PC-9 (cell line): ENCODE data around the gene GUK1. TPM values are rescaled to one million over a fixed set of nuclear protein-coding genes. Genes with fewer than 3 reads are reported as not detected.

Experiments used
- BruUV-seq: library from RNA; stranded (reverse); fragments of 400-500 nt; replicated peaks from 2 replicates; lab custom pipeline; 2021; lab: Mats Ljungman, UMichigan
- CTCF ChIA-PET: fragments of 300-600 bp; sonication (Branson Sonifier 250); formaldehyde crosslinking; loops from one replicate; lab custom pipeline; 2022; ENCODE audit warnings: antibody characterized with exemption; lab: Charles Lee
- POLR2A ChIA-PET: fragments of 300-600 bp; sonication (Branson Sonifier 250); formaldehyde crosslinking; loops from one replicate; lab custom pipeline; 2022; ENCODE audit warnings: antibody characterized with exemption; ENCODE audit not compliant: unreplicated experiment; lab: Charles Lee
- DNase-seq, 2 experiments: peaks; one replicate each; pipeline versions ENCODE4 v3.0.0 to v3.0.0-alpha.2; 2015 to 2022; ENCODE audit warnings: mixed read lengths in 1 of 2
- H2AFZ ChIP-seq: fragments of 200-600 bp; sonication (generic); 2 replicates; pipeline ENCODE4 v1.8.1; 2017; ENCODE audit warnings: antibody characterized with exemption
- H3F3A ChIP-seq: fragments of 200-600 bp; sonication (generic); 2 replicates; pipeline ENCODE4 v1.8.1; 2017; ENCODE audit warnings: antibody characterized with exemption, mild to moderate bottlenecking, low read depth; ENCODE audit not compliant: insufficient read depth
- H3K27ac ChIP-seq: fragments of 200-600 bp; sonication (generic); 2 replicates; pipeline ENCODE4 v1.6.1; 2016; ENCODE audit warnings: mixed run types
- H3K27me3 ChIP-seq: fragments of 200-600 bp; sonication (generic); 2 replicates; pipeline ENCODE4 v1.6.1; 2016; ENCODE audit warnings: low read depth, mixed run types; ENCODE audit not compliant: insufficient read depth
- H3K36me3 ChIP-seq: fragments of 200-600 bp; sonication (generic); 2 replicates; pipeline ENCODE4 v1.6.1; 2016; ENCODE audit warnings: low read depth, mixed run types
- H3K4me1 ChIP-seq: fragments of 200-600 bp; sonication (generic); replicated peaks from 2 replicates; pipeline ENCODE4 v1.6.1; 2016; ENCODE audit warnings: mixed run types; ENCODE audit not compliant: insufficient read depth
- H3K4me2 ChIP-seq: fragments of 200-600 bp; sonication (generic); 2 replicates; pipeline ENCODE4 v1.6.1; 2017; ENCODE audit warnings: mixed run types
- H3K4me3 ChIP-seq: fragments of 200-600 bp; sonication (generic); 2 replicates; pipeline ENCODE4 v1.6.1; 2016; ENCODE audit warnings: mixed run types
- H3K79me2 ChIP-seq: fragments of 200-600 bp; sonication (generic); 2 replicates; pipeline ENCODE4 v1.6.1; 2017; ENCODE audit warnings: low read depth, mixed run types
- H3K9me2 ChIP-seq: fragments of 200-600 bp; sonication (generic); 2 replicates; pipeline ENCODE4 v1.8.1; 2017; ENCODE audit warnings: mild to moderate bottlenecking; ENCODE audit not compliant: insufficient read depth
- H3K9me3 ChIP-seq: fragments of 200-600 bp; sonication (generic); 2 replicates; pipeline ENCODE4 v1.8.1; 2016; ENCODE audit warnings: low read depth; ENCODE audit not compliant: insufficient read depth
- H4K20me1 ChIP-seq: fragments of 200-600 bp; sonication (generic); 2 replicates; pipeline ENCODE4 v1.8.1; 2017; ENCODE audit not compliant: insufficient read depth
- CTCF ChIP-seq: fragments of 200-600 bp; sonication (generic); conservative IDR thresholded peaks from 2 replicates; pipeline ENCODE4 v1.6.1; 2017; ENCODE audit warnings: mixed run types, antibody characterized with exemption, mild to moderate bottlenecking, moderate library complexity
- EZH2 ChIP-seq: fragments of 200-600 bp; sonication (generic); IDR thresholded peaks from 2 replicates; pipeline ENCODE4 v1.8.0; 2017; ENCODE audit warnings: antibody characterized with exemption, low read depth
- intact Hi-C: fragments of 100-400 bp; cut with micrococcal nuclease; formaldehyde crosslinking; loops from one replicate; pipeline ENCODE4 v1.10.0; 2022; ENCODE audit not compliant: unreplicated experiment
- total RNA-seq: library from RNA; stranded (reverse); gene quantifications from 2 replicates; pipeline ENCODE4 v1.2.3, GENCODE V29; 2021

The GUK1 gene
- total RNA-seq, 1 experiment from 2014 or later, result 239 TPM

DNA sequence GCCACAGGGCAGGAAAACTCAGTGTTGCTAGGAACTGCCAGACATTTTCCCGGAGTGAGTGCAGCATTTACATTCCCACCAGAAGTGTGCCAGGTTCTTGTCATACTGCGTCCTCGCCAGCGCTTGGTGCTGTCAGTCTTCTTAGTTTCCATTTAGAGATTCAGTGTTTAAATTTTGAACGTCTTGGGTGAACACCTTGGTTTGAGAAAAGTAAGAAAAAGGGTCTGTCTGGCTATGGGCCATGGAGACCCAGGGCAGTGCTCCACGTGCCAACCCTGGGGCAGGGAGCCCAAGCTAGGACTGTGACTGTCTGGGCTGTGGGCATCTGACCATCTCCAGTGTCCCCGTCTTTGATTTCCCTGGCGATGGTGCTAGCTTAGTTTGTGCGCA is 41.6 kb downstream of the GUK1 start:
- H3K9me2 ChIP-seq, result no peaks in the 10 kb centered on the region
- no TSS peak for BruUV-seq
- H3K79me2 ChIP-seq, result no peaks in the 10 kb centered on the region
- no peaks in the 10 kb centered on the region for H4K20me1 ChIP-seq
- H3F3A ChIP-seq, result peaks cover 7% of the 10 kb centered on the region; the same call in 1 of the 2 replicates
- no peak overlapping the region for H3K4me3 ChIP-seq
- no peak for TF ChIP-seq CTCF
- TF ChIP-seq EZH2, result no peak
- H2AFZ ChIP-seq, result no peak overlapping the region
- intact Hi-C loops, result no loop called here
- H3K4me1 ChIP-seq, result no peaks in the 10 kb centered on the region
- no peak overlapping the region for H3K27ac ChIP-seq
- no peaks in the 10 kb centered on the region for H3K27me3 ChIP-seq
- no peaks in the 10 kb centered on the region for H3K9me3 ChIP-seq
- no peak overlapping the region for H3K4me2 ChIP-seq
- ChIA-PET POLR2A (interaction anchor here (0.5 kb wide), 2 partner anchors 41 to 228 kb away, joined by 4 to 13 read pairs; no protein-coding TSS in a partner anchor), CTCF (no interaction called here)
- no peaks in the 10 kb centered on the region for H3K36me3 ChIP-seq
- DNase-seq, result no peak

DNA sequence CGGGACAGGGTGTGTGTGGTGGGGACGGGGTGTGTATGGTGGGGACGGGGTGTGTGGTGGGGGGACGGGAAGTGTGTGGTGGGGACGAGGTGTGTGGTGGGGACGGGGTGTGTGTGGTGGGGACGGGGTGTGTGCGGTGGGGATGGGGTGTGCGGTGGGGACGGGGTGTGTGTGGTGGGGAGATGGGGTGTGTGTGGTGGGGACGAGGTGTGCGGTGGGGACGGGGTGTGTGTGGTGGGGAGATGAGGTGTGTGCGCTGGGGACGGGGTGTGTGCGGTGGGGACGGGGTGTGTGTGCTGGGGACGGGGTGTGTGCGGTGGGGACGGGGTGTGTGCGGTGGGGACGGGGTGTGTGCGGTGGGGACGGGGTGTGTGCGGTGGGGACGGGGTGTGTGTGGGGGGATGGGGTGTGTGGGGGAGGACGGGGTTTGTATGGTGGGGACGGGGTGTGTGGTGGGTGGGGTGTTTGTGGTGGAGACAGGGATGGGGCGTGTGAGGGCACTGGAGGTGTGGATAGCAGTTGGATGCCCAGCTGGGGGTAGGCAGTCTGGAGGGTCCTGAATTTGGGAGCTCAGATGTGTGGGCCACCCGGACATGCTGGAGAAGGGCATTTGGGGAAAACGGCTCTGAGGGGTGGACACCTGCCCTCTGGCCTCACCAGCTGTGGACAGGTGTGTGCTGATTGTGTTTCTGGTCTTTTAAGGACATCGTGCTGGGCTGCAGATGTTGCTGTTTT is 42.4 kb downstream of the GUK1 start:
- intact Hi-C loops, result no loop called here
- CTCF ChIA-PET, result no interaction called here
- TF ChIP-seq EZH2, result no peak
- TF ChIP-seq CTCF, result no peak
- Histone ChIP-seq H3K27ac (no peak overlapping the region), H3K79me2 (no peaks in the 10 kb centered on the region), H3K4me2 (no peak overlapping the region), H2AFZ (no peak overlapping the region), H3F3A (peaks cover 7% of the 10 kb centered on the region; the same call in 1 of the 2 replicates), H4K20me1 (no peaks in the 10 kb centered on the region), H3K9me2 (no peaks in the 10 kb centered on the region), H3K4me1 (no peaks in the 10 kb centered on the region), H3K27me3 (no peaks in the 10 kb centered on the region), H3K4me3 (no peak overlapping the region), H3K9me3 (no peaks in the 10 kb centered on the region), H3K36me3 (no peaks in the 10 kb centered on the region)
- no peak for DNase-seq
- no TSS peak for BruUV-seq
- POLR2A ChIA-PET, result interaction anchor here (0.5 kb wide), 1 partner anchor 42 kb away, joined by 4 read pairs; no protein-coding TSS in a partner anchor

DNA sequence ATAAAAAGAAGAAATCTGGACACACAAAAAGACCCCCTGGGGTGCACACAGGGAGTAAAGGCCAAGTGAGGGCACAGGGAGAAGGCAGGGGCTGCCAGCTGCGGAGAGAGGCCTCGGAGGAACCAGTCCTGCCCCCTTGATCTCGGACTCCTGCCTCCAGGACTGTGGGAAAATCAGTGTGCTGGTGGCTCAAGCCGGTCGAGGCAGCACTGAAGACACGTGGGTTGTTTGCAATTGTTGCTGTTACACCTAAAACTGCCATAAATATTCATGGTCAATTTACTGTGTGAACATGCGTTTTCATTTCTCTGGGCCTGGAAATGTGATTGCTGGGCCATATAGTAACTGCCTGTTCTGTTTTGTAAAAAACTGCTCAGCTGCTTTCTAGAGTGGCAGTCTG is 44.1 kb downstream of the GUK1 start:
- H3K79me2 ChIP-seq, result no peaks in the 10 kb centered on the region
- BruUV-seq, result no TSS peak
- no peak overlapping the region for H3K4me3 ChIP-seq
- peaks cover 7% of the 10 kb centered on the region; the same call in 1 of the 2 replicates for H3F3A ChIP-seq
- no peaks in the 10 kb centered on the region for H3K36me3 ChIP-seq
- H2AFZ ChIP-seq, result no peak overlapping the region
- no peaks in the 10 kb centered on the region for H4K20me1 ChIP-seq
- CTCF ChIA-PET, result no interaction called here
- H3K27ac ChIP-seq, result no peak overlapping the region
- intact Hi-C loops, result no loop called here
- H3K9me2 ChIP-seq, result no peaks in the 10 kb centered on the region
- TF ChIP-seq CTCF (no peak), EZH2 (no peak)
- H3K4me2 ChIP-seq, result no peak overlapping the region
- H3K27me3 ChIP-seq, result no peaks in the 10 kb centered on the region
- H3K4me1 ChIP-seq, result no peaks in the 10 kb centered on the region
- POLR2A ChIA-PET, result no interaction called here
- H3K9me3 ChIP-seq, result no peaks in the 10 kb centered on the region
- DNase-seq, result no peak
